OCI-LY1 (cell line): ENCODE measurements around the gene DOCK10.

Source experiments
- H2AFZ ChIP-seq: fragments of 200-600 bp; sonication (generic), shearing (Covaris generic); 2 replicates; pipeline ENCODE4 v1.6.0; 2014; ENCODE audit warnings: antibody characterized with exemption, mild to moderate bottlenecking, low read length
- H3F3A ChIP-seq: fragments of 200-600 bp; sonication (generic), shearing (Covaris generic); 2 replicates; pipeline ENCODE4 v1.6.0; 2014; ENCODE audit warnings: mild to moderate bottlenecking, antibody characterized with exemption, low read length, moderate library complexity; ENCODE audit not compliant: insufficient read depth
- H3K27ac ChIP-seq: fragments of 200-600 bp; sonication (generic); 2 replicates; pipeline ENCODE4 v1.5.1; 2014; ENCODE audit warnings: low read length, mixed run types, mild to moderate bottlenecking, low read depth; ENCODE audit not compliant: poor library complexity, severe bottlenecking
- H3K27me3 ChIP-seq: fragments of 200-600 bp; sonication (generic); 2 replicates; pipeline ENCODE4 v1.6.0; 2014; ENCODE audit warnings: antibody characterized with exemption, mild to moderate bottlenecking, low read length, moderate library complexity; ENCODE audit not compliant: insufficient read depth
- H3K36me3 ChIP-seq: fragments of 200-600 bp; sonication (generic); 2 replicates; pipeline ENCODE4 v1.6.1; 2014; ENCODE audit warnings: mild to moderate bottlenecking, antibody characterized with exemption, low read length, moderate library complexity, mixed read lengths; ENCODE audit not compliant: insufficient read depth
- H3K4me1 ChIP-seq: fragments of 200-600 bp; sonication (generic); 2 replicates; pipeline ENCODE4 v1.5.1; 2014; ENCODE audit warnings: mild to moderate bottlenecking, low read length, moderate library complexity; ENCODE audit not compliant: insufficient read depth, severe bottlenecking
- H3K4me2 ChIP-seq: fragments of 200-600 bp; sonication (generic), shearing (Covaris generic); 2 replicates; pipeline ENCODE4 v1.6.1; 2014; ENCODE audit warnings: low read length
- H3K4me3 ChIP-seq: fragments of 200-600 bp; sonication (generic); 2 replicates; pipeline ENCODE4 v1.5.1; 2014; ENCODE audit warnings: low read length, low read depth, mild to moderate bottlenecking, mixed read lengths; ENCODE audit not compliant: poor library complexity, severe bottlenecking
- H3K79me2 ChIP-seq: fragments of 200-600 bp; shearing (Covaris generic); 2 replicates; pipeline ENCODE4 v1.6.1; 2016; ENCODE audit warnings: mixed run types, low read length, mixed read lengths; ENCODE audit not compliant: insufficient read depth
- H3K9ac ChIP-seq: fragments of 200-600 bp; sonication (generic), shearing (Covaris generic); 2 replicates; pipeline ENCODE4 v1.6.1; 2014; ENCODE audit warnings: mild to moderate bottlenecking, low read length, mixed read lengths
- H3K9me2 ChIP-seq: fragments of 200-600 bp; sonication (generic), shearing (Covaris generic); 2 replicates; pipeline ENCODE4 v1.6.1; 2014; ENCODE audit warnings: low read depth, mild to moderate bottlenecking, low read length, mixed read lengths
- H3K9me3 ChIP-seq: fragments of 200-600 bp; shearing (Covaris generic); 2 replicates; pipeline ENCODE4 v1.6.1; 2014; ENCODE audit warnings: low read length, mixed read lengths
- H4K20me1 ChIP-seq: fragments of 200-600 bp; sonication (generic), shearing (Covaris generic); 2 replicates; pipeline ENCODE4 v1.6.0; 2016; ENCODE audit warnings: mild to moderate bottlenecking, low read length; ENCODE audit not compliant: insufficient read depth
- CTCF ChIP-seq: fragments of 200-600 bp; sonication (generic), shearing (Covaris generic); IDR thresholded peaks from 2 replicates; pipeline ENCODE4 v1.5.1; 2017; ENCODE audit warnings: mild to moderate bottlenecking, antibody characterized with exemption, low read length, moderate library complexity, mixed read lengths
- EZH2 ChIP-seq: fragments of 200-600 bp; sonication (generic), shearing (Covaris generic); IDR thresholded peaks from 2 replicates; pipeline ENCODE4 v1.8.0; 2017; ENCODE audit warnings: borderline replicate concordance, mixed run types, mild to moderate bottlenecking, antibody characterized with exemption, low read length, moderate library complexity, mixed read lengths

DOCK10 gene

GRCh38 chr2:224850081-224850480 lies 192.2 kb downstream of the DOCK10 start:
- H3K27ac ChIP-seq, result no peak overlapping the region
- no peak overlapping the region for H3K9ac ChIP-seq
- H4K20me1 ChIP-seq, result no peaks in the 10 kb centered on the region
- no peak overlapping the region for H2AFZ ChIP-seq
- no peak overlapping the region for H3K4me3 ChIP-seq
- no peaks in the 10 kb centered on the region for H3K79me2 ChIP-seq
- H3K9me3 ChIP-seq, result no peaks in the 10 kb centered on the region
- H3K9me2 ChIP-seq, result no peaks in the 10 kb centered on the region
- TF ChIP-seq CTCF (no peak), EZH2 (no peak)
- no peaks in the 10 kb centered on the region for H3K27me3 ChIP-seq
- H3K4me1 ChIP-seq, result no peaks in the 10 kb centered on the region
- H3F3A ChIP-seq, result no peaks in the 10 kb centered on the region
- H3K36me3 ChIP-seq, result no peaks in the 10 kb centered on the region
- H3K4me2 ChIP-seq, result no peak overlapping the region

DNA sequence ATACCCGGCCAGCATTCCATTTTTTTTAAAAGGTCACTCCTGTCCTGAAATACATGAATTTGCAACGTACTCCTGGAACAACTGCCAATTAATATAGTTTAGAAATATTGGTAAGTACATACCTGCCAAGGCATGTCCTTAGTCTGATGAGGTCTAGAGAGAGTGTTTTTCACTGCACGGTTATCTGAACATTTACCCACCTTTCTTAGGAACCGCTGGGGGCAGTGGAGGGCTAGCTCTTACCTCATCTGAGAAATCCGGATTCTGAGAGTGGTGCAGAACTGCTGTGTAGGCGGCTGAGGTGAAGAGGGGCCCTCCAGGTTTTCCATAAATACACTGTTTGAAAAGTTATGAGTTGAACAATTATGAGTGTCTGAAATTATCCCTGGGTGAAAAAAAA lies 193.0 kb downstream of the DOCK10 start:
- Histone ChIP-seq H3K27ac (no peak overlapping the region), H3K79me2 (no peaks in the 10 kb centered on the region), H3K9me2 (no peaks in the 10 kb centered on the region), H3K36me3 (no peaks in the 10 kb centered on the region), H2AFZ (no peak overlapping the region), H4K20me1 (no peaks in the 10 kb centered on the region), H3K27me3 (no peaks in the 10 kb centered on the region), H3K4me2 (no peak overlapping the region), H3K4me3 (no peak overlapping the region), H3K9ac (no peak overlapping the region), H3K4me1 (no peaks in the 10 kb centered on the region), H3F3A (no peaks in the 10 kb centered on the region), H3K9me3 (no peaks in the 10 kb centered on the region)
- TF ChIP-seq CTCF (peak; percentile 55), EZH2 (no peak)

DNA sequence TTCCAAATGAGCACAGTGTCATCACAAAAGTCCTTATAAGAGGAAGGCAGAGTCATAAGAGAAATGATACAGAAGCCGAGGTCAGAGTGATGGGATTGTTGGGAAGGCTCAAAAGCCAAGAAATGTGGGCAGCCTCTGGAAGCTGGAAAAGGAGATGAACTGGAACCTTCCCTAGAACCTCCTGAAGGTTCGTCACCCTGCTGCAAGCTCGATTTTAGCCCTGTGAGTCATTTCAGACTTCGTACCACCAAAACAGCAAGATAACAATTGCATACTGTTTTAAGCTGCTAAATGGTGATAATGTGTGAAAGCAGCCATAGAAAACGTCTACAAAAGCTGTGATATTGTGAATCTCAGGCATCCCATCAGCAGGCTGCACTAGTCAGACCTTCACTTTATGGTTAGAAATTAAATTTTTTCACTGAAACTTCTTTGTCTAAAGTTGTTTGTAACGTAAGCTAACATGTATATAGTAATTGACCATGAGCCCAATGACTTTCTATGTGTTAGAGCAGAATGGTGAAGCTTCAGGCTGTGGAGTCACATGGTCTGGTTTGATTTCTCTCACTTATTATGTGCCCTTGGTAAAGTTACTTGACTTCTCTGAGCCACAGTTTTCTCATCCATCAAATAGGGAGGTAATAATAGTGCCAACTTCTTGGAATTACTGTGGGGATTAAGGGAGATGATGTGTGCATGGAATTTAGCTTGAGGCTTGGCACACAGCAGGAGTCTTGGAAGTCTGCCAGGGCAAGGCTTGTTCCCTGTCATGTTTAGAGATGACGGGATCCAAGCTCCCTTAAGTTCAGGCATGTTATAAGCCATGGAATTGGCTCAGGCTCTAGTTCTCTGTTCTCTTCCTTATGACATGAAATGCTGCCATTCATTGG lies 194.1 kb downstream of the DOCK10 start:
- H3K4me1 ChIP-seq, result no peaks in the 10 kb centered on the region
- no peak overlapping the region for H3K9ac ChIP-seq
- H3K27ac ChIP-seq, result no peak overlapping the region
- H4K20me1 ChIP-seq, result no peaks in the 10 kb centered on the region
- no peaks in the 10 kb centered on the region for H3F3A ChIP-seq
- H3K4me3 ChIP-seq, result no peak overlapping the region
- no peaks in the 10 kb centered on the region for H3K79me2 ChIP-seq
- no peak overlapping the region for H3K4me2 ChIP-seq
- H3K36me3 ChIP-seq, result no peaks in the 10 kb centered on the region
- H3K9me2 ChIP-seq, result no peaks in the 10 kb centered on the region
- H2AFZ ChIP-seq, result no peak overlapping the region
- H3K9me3 ChIP-seq, result no peaks in the 10 kb centered on the region
- H3K27me3 ChIP-seq, result no peaks in the 10 kb centered on the region
- TF ChIP-seq EZH2 (no peak), CTCF (no peak)
